HCT116 (cell line): Measurements from ENCODE around the gene COPE. TPM values are rescaled to one million over a fixed set of nuclear protein-coding genes. Genes with fewer than 3 reads are reported as not detected.

ENCODE experiments used
- ATAC-seq: fragments of 200-7000 bp; cut with Tn5 transposase; 2 replicates; pipeline ENCODE4 v1.9.1; 2020; ENCODE audit warnings: mild to moderate bottlenecking, moderate library complexity
- Bru-seq: library from RNA; stranded (reverse); fragments of 400-500 nt; gene quantifications from one replicate; lab custom pipeline; 2021; lab: Mats Ljungman, UMichigan
- BruChase-seq, 2 experiments: library from RNA; stranded (reverse); fragments of 400-500 nt; gene quantifications; one replicate each; lab custom pipeline; 2021; lab: Mats Ljungman, UMichigan
- BruUV-seq: library from RNA; stranded (reverse); fragments of 400-500 nt; replicated peaks from 2 replicates; lab custom pipeline; 2021; lab: Mats Ljungman, UMichigan
- CTCF ChIA-PET: fragments of 300-600 bp; sonication (Branson Sonifier 250); formaldehyde crosslinking; loops from one replicate; lab custom pipeline; 2021; ENCODE audit warnings: antibody characterized with exemption; lab: Charles Lee
- POLR2A ChIA-PET: fragments of 300-600, 350-600 bp; sonication (Branson Sonifier 250); formaldehyde crosslinking; loops from one replicate; lab custom pipeline; 2021; ENCODE audit warnings: antibody characterized with exemption; lab: Charles Lee
- RAD21 ChIA-PET, 2 experiments: fragments of 300-600 bp; sonication (Branson Sonifier 250); formaldehyde crosslinking; loops; one replicate each; lab custom pipeline; 2023; ENCODE audit warnings: low total read pairs in 2 of 2; ENCODE audit not compliant: uncharacterized antibody in 2 of 2, unreplicated experiment in 2 of 2, low non-redundant PET in 1 of 2; lab: Charles Lee
- DNase-seq: peaks from one replicate; pipeline ENCODE4 v3.0.0-alpha.2; 2010; ENCODE audit warnings: low read depth, low spot score
- H2AFZ ChIP-seq: fragments of 200-600 bp; shearing (Covaris generic), sonication (generic); 2 replicates; pipeline ENCODE4 v1.6.1; 2017; ENCODE audit warnings: low read depth, mixed run types, mixed read lengths, antibody characterized with exemption, low read length; ENCODE audit not compliant: poor library complexity, severe bottlenecking
- H3K27ac ChIP-seq: 2 replicates; pipeline ENCODE4 v1.5.1; 2012; ENCODE audit warnings: low read depth, low read length
- H3K27me3 ChIP-seq: fragments of 200-600 bp; sonication (generic); 2 replicates; pipeline ENCODE4 v1.6.1; 2016; ENCODE audit warnings: mixed run types, low read length, mixed read lengths; ENCODE audit not compliant: insufficient read depth
- H3K36me3 ChIP-seq, 2 experiments: fragments of 200-500 bp in 1 of 2; fragments of 200-600 bp in 1 of 2; sonication (Bioruptor generic) in 1 of 2; sonication (generic) in 1 of 2; 2 replicates each; pipeline versions ENCODE4 v1.5.1 to v1.6.1; 2014 to 2016; ENCODE audit warnings: low read length in 2 of 2, inconsistent platforms in 1 of 2, mixed read lengths in 1 of 2, mixed run types in 1 of 2; ENCODE audit not compliant: insufficient read depth in 2 of 2, control insufficient read depth in 1 of 2
- H3K4me1 ChIP-seq, 2 experiments: fragments of 200-600 bp in 1 of 2; sonication (generic) in 1 of 2; 2 replicates each; pipeline versions ENCODE4 v1.5.1 to v1.6.1; 2012 to 2017; ENCODE audit warnings: low read length in 2 of 2, inconsistent platforms in 1 of 2, mild to moderate bottlenecking in 1 of 2, mixed read lengths in 1 of 2, mixed run types in 1 of 2, moderate library complexity in 1 of 2; ENCODE audit not compliant: insufficient read depth in 2 of 2, control insufficient read depth in 1 of 2
- H3K4me2 ChIP-seq: fragments of 200-600 bp; sonication (generic); 2 replicates; pipeline ENCODE4 v1.6.1; 2017; ENCODE audit warnings: mixed run types, low read length, mixed read lengths
- H3K4me3 ChIP-seq, 2 experiments: fragments of 200-600 bp in 1 of 2; sonication (generic) in 1 of 2; replicated peaks in 1 of 2; 2 replicates each; pipeline ENCODE4 v1.5.1; 2011 to 2016; ENCODE audit warnings: low read length in 2 of 2, control low read depth in 1 of 2, low read depth in 1 of 2, mild to moderate bottlenecking in 1 of 2, mixed read lengths in 1 of 2, mixed run types in 1 of 2
- H3K79me2 ChIP-seq: fragments of 200-600 bp; sonication (generic); 2 replicates; pipeline ENCODE4 v1.6.1; 2017; ENCODE audit warnings: mild to moderate bottlenecking, mixed run types, low read length, moderate library complexity, mixed read lengths; ENCODE audit not compliant: insufficient read depth
- H3K9ac ChIP-seq: fragments of 200-600 bp; sonication (generic); 2 replicates; pipeline ENCODE4 v1.6.1; 2016; ENCODE audit warnings: low read length, mixed read lengths
- H3K9me2 ChIP-seq: fragments of 200-600 bp; sonication (generic), shearing (Covaris generic); 2 replicates; pipeline ENCODE4 v1.6.1; 2017; ENCODE audit warnings: mixed run types, mild to moderate bottlenecking, moderate library complexity; ENCODE audit not compliant: insufficient read depth
- H3K9me3 ChIP-seq, 2 experiments: fragments of 200-500 bp in 1 of 2; fragments of 200-600 bp in 1 of 2; sonication (Bioruptor generic) in 1 of 2; sonication (generic) in 1 of 2; 2 replicates each; pipeline ENCODE4 v1.6.1; 2014 to 2017; ENCODE audit warnings: low read length in 2 of 2, mixed read lengths in 2 of 2, inconsistent platforms in 1 of 2, low read depth in 1 of 2, mild to moderate bottlenecking in 1 of 2, mixed run types in 1 of 2, moderate library complexity in 1 of 2; ENCODE audit not compliant: control insufficient read depth in 1 of 2, insufficient read depth in 1 of 2
- H4K20me1 ChIP-seq: fragments of 200-600 bp; sonication (generic), shearing (Covaris generic); 2 replicates; pipeline ENCODE4 v1.6.1; 2017; ENCODE audit warnings: mixed run types, mild to moderate bottlenecking, moderate library complexity; ENCODE audit not compliant: insufficient read depth
- CEBPB ChIP-seq: IDR thresholded peaks from 2 replicates; pipeline ENCODE4 v1.6.1; 2012; ENCODE audit warnings: low read depth
- CTCF ChIP-seq, 3 experiments: fragments of 200-600 bp in 1 of 3; sonication (generic) in 1 of 3; IDR thresholded peaks in 2 of 3; conservative IDR thresholded peaks in 1 of 3; 2 replicates each; pipeline ENCODE4 v1.5.1; 2012 to 2017; ENCODE audit warnings: low read depth in 2 of 3, low read length in 2 of 3, antibody characterized with exemption in 1 of 3, borderline replicate concordance in 1 of 3, control low read depth in 1 of 3, mild to moderate bottlenecking in 1 of 3, mixed read lengths in 1 of 3, mixed run types in 1 of 3, moderate library complexity in 1 of 3; ENCODE audit not compliant: insufficient read depth in 1 of 3
- EGR1 ChIP-seq: IDR thresholded peaks from 2 replicates; pipeline ENCODE4 v1.6.1; 2012; ENCODE audit warnings: low read depth
- ELF1 ChIP-seq: IDR thresholded peaks from 2 replicates; pipeline ENCODE4 v1.6.1; 2012; ENCODE audit warnings: low read depth, borderline replicate concordance
- MAX ChIP-seq: IDR thresholded peaks from 2 replicates; pipeline ENCODE4 v1.6.1; 2012
- POLR2A ChIP-seq: IDR thresholded peaks from 2 replicates; pipeline ENCODE4 v1.7.0; 2011; ENCODE audit warnings: borderline replicate concordance; ENCODE audit not compliant: insufficient read depth, insufficient read length; ENCODE audit errors: extremely low read depth
- POLR2AphosphoS5 ChIP-seq: IDR thresholded peaks from 2 replicates; pipeline ENCODE4 v1.6.1; 2011; ENCODE audit warnings: mild to moderate bottlenecking, low read depth, low read length, moderate library complexity
- REST ChIP-seq: IDR thresholded peaks from 2 replicates; pipeline ENCODE4 v1.6.1; 2012; ENCODE audit warnings: low read depth
- SIN3A ChIP-seq: IDR thresholded peaks from 2 replicates; pipeline ENCODE4 v1.6.1; 2012; ENCODE audit warnings: low read depth
- SP1 ChIP-seq: IDR thresholded peaks from 2 replicates; pipeline ENCODE4 v1.6.1; 2012; ENCODE audit warnings: low read depth
- SRF ChIP-seq: IDR thresholded peaks from 2 replicates; pipeline ENCODE4 v1.6.1; 2012; ENCODE audit warnings: low read depth
- TCF7L2 ChIP-seq: IDR thresholded peaks from 2 replicates; pipeline ENCODE4 v1.7.0; 2011; ENCODE audit warnings: borderline replicate concordance, inconsistent platforms; ENCODE audit not compliant: insufficient read depth, insufficient read length; ENCODE audit errors: extremely low read depth
- YY1 ChIP-seq: IDR thresholded peaks from 2 replicates; pipeline ENCODE4 v1.6.1; 2011; ENCODE audit warnings: low read length, low read depth, moderate library complexity, mild to moderate bottlenecking; ENCODE audit not compliant: insufficient replicate concordance; ENCODE audit errors: extremely low read depth
- ZFX ChIP-seq: fragments of 450-650 bp; IDR thresholded peaks from 2 replicates; pipeline ENCODE4 v1.6.1; 2017
- intact Hi-C: fragments of 100-400 bp; cut with micrococcal nuclease; formaldehyde crosslinking; loops from 2 replicates; pipeline ENCODE4 v1.10.0; 2022
- long read RNA-seq: library from polyadenylated mRNA; unstranded; transcript quantifications from one replicate; pipeline ENCODE4 v2.0.0, GENCODE V29; 2021; ENCODE audit not compliant: unreplicated experiment
- polyA plus RNA-seq: library from polyadenylated mRNA; unstranded; fragments of >200 nt; gene quantifications from 2 replicates; pipeline ENCODE4 v1.2.1, GENCODE V29; 2012; ENCODE audit warnings: missing spikeins
- total RNA-seq: library from RNA; stranded (reverse); gene quantifications from one replicate; pipeline ENCODE4 v1.2.1, GENCODE V29; 2021; ENCODE audit not compliant: unreplicated experiment

The COPE gene
- total RNA-seq, result 263 TPM
- polyA plus RNA-seq, result 279 and 360 TPM in 2 replicates
- percentile 68 among the genes with signal in this experiment for Bru-seq, nascent RNA
- BruChase-seq, experiment 1, labeled RNA remaining after a 6-hour chase, result percentile 81 among the genes with signal in this experiment
- BruChase-seq, experiment 2, labeled RNA remaining after a 2-hour chase, result percentile 72 among the genes with signal in this experiment
- long read RNA-seq, transcript COPE-203 (9 exons, 907 nt), result minor isoform, 9 of 424 reads
- long read RNA-seq, transcript COPE-201 (10 exons, 1,141 nt), result major isoform, 339 of 424 reads
- long read RNA-seq, transcript COPE-202 (9 exons, 948 nt), result minor isoform, 9 of 424 reads
- long read RNA-seq, partial matches to known transcripts, result 19 of 424 reads
- long read RNA-seq, other reads (novel, unspliced or antisense), result 48 of 424 reads

- Histone ChIP-seq H2AFZ (no peak within 1 kb of the TSS), H3K9ac (peak within 1 kb of the TSS; percentile 81), H4K20me1 (no peaks in the 10 kb centered on the region), H3K27me3 (no peaks in the 10 kb centered on the region), H3K4me3 (peak within 1 kb of the TSS; percentile 86 to 100), H3K9me2 (no peaks in the 10 kb centered on the region), H3K4me2 (peak within 1 kb of the TSS; percentile 100), H3K79me2 (peaks cover 64% of the 10 kb centered on the region), H3K9me3 (no peaks in the 10 kb centered on the region), H3K27ac (peak within 1 kb of the TSS; percentile 79), H3K36me3 (peaks cover 0 to 14% of the 10 kb centered on the region in 2 experiments; a peak in 3 of 4 replicates), H3K4me1 (peaks cover 16 to 21% of the 10 kb centered on the region in 2 experiments)
- DNase-seq (peak; percentile 99), ATAC-seq (peak; percentile 95)
- POLR2A ChIA-PET, result interaction anchor here (0.6 to 2.0 kb wide), 8 partner anchors 10 to 329 kb away, joined by 3 to 10 read pairs (median 4); no protein-coding TSS in a partner anchor
- CTCF ChIA-PET, result interaction anchor here (0.6 to 5.1 kb wide), 4 partner anchors 24 to 468 kb away, joined by 3 to 33 read pairs (median 4); no protein-coding TSS in a partner anchor
- intact Hi-C loops, result loop anchor here (2.0 to 5.0 kb wide), 2 partner anchors 68 to 467 kb away; no protein-coding TSS in a partner anchor
- RAD21 ChIA-PET, result interaction anchor here (1.4 kb wide), 2 partner anchors 67 to 68 kb away, joined by 5 to 6 read pairs; no protein-coding TSS in a partner anchor
- no TSS peak for BruUV-seq
- TF ChIP-seq TCF7L2 (peak; percentile 60), ZFX (peak; percentile 44; the same call in 1 of the 2 replicates), ELF1 (peak; percentile 95), YY1 (peak; percentile 89), MAX (peak; percentile 85), EGR1 (peak; percentile 79; the same call in 1 of the 2 replicates), SP1 (peak; percentile 100), CTCF (IDR thresholded peaks at IDR 0.05 in 2 of 3, conservative IDR thresholded peaks at IDR 0.05 in 1 of 3; ENCODE audit: borderline replicate concordance in 1 of 3, insufficient read depth in 1 of 3, low read depth in 2 of 3, low read length in 2 of 3) (no peak), REST (no peak), SIN3A (peak; percentile 86), SRF (peak; percentile 93), POLR2AphosphoS5 (peak; percentile 82), POLR2A (peak; percentile 56), CEBPB (no peak)
Observed at GRCh38 chr19:18919086-18919899, at the start of gene COPE, which contains the start of gene DDX49. Gene COPE, minus strand, starts transcription at chr19:18919387. Its CDS starts 39 bp downstream, at chr19:18919348. Gene DDX49, plus strand, starts transcription at chr19:18919715. Its CDS starts 27 bp downstream, at chr19:18919742.
